GM12878 (cell line): ENCODE results near the gene RBKS. TPM values are rescaled to one million over a fixed set of nuclear protein-coding genes. Genes with fewer than 3 reads are reported as not detected.

ENCODE experiments used
- ATAC-seq: fragments of 200-7000 bp; cut with Tn5 transposase; 3 replicates; pipeline ENCODE4 v1.9.1; 2020; ENCODE audit warnings: mild to moderate bottlenecking, moderate library complexity
- BruUV-seq: library from RNA; stranded (reverse); fragments of 400-500 nt; replicated peaks from 2 replicates; lab custom pipeline; 2021; lab: Mats Ljungman, UMichigan
- CTCF ChIA-PET: fragments of 300-600 bp; sonication (Branson Sonifier 250); formaldehyde crosslinking; extraction: SDS; loops from one replicate; lab custom pipeline; 2021; ENCODE audit warnings: inconsistent platforms; lab: Yijun Ruan, JAX
- POLR2A ChIA-PET: fragments of 350-600 bp; formaldehyde crosslinking; extraction: SDS; loops from one replicate; lab custom pipeline; 2021; ENCODE audit warnings: inconsistent platforms; lab: Charles Lee
- RAD21 ChIA-PET: fragments of 300-600 bp; sonication (Branson Sonifier 250); formaldehyde crosslinking; loops from one replicate; lab custom pipeline; 2023; ENCODE audit warnings: antibody characterized with exemption; ENCODE audit not compliant: unreplicated experiment; lab: Charles Lee
- SMC1A ChIA-PET: fragments of 300-600 bp; sonication (Branson Sonifier 250); formaldehyde crosslinking; loops from one replicate; lab custom pipeline; 2023; ENCODE audit not compliant: unreplicated experiment, uncharacterized antibody; lab: Charles Lee
- DNase-seq: peaks from one replicate; pipeline ENCODE4 v3.0.0-alpha.2; 2011; ENCODE audit warnings: low read depth, low spot score
- FAIRE-seq: peaks from 3 replicates; lab custom pipeline; 2011; peaks lifted over from hg19 to GRCh38; lab: Jason Lieb, UNC
- H2AFZ ChIP-seq: 2 replicates; pipeline ENCODE4 v1.6.0; 2011; ENCODE audit warnings: low read depth, low read length, control low read depth; ENCODE audit not compliant: control insufficient read depth
- H3K27ac ChIP-seq: 2 replicates; pipeline ENCODE4 v1.5.1; 2011; ENCODE audit warnings: control low read depth; ENCODE audit not compliant: control insufficient read depth, insufficient read depth
- H3K27me3 ChIP-seq, 2 experiments: replicated peaks in 1 of 2; 2 replicates each; pipeline versions ENCODE4 v1.6.0 to v1.6.1; 2011; ENCODE audit warnings: low read length in 1 of 2; ENCODE audit not compliant: control insufficient read depth in 2 of 2, insufficient read depth in 2 of 2
- H3K36me3 ChIP-seq, 2 experiments: 2 replicates each; pipeline ENCODE4 v1.5.1; 2011; ENCODE audit warnings: low read length in 1 of 2; ENCODE audit not compliant: control insufficient read depth in 2 of 2, insufficient read depth in 2 of 2
- H3K4me1 ChIP-seq: 2 replicates; pipeline ENCODE4 v1.6.1; 2011; ENCODE audit warnings: mild to moderate bottlenecking, low read length, moderate library complexity, mixed read lengths; ENCODE audit not compliant: control insufficient read depth, insufficient read depth
- H3K4me2 ChIP-seq: 2 replicates; pipeline ENCODE4 v1.6.0; 2011; ENCODE audit warnings: control low read depth; ENCODE audit not compliant: control insufficient read depth, insufficient read depth
- H3K4me3 ChIP-seq: fragments of 200-600 bp; sonication (generic); 2 replicates; pipeline ENCODE4 v1.5.1; 2016
- H3K79me2 ChIP-seq: 2 replicates; pipeline ENCODE4 v1.6.0; 2011; ENCODE audit warnings: low read length; ENCODE audit not compliant: control insufficient read depth, insufficient read depth
- H3K9ac ChIP-seq: 2 replicates; pipeline ENCODE4 v1.8.0; 2011; ENCODE audit warnings: low read length, control low read depth, mixed read lengths; ENCODE audit not compliant: control insufficient read depth, insufficient read depth
- H3K9me3 ChIP-seq: replicated peaks from 3 replicates; pipeline ENCODE4 v1.5.1; 2011; ENCODE audit warnings: mild to moderate bottlenecking, low read length; ENCODE audit not compliant: control insufficient read depth, insufficient read depth
- H4K20me1 ChIP-seq: 2 replicates; pipeline ENCODE4 v1.6.0; 2011; ENCODE audit not compliant: control insufficient read depth, insufficient read depth
- FOXK2 ChIP-seq: fragments of 450-650 bp; IDR thresholded peaks from 2 replicates; pipeline ENCODE4 v1.6.1; 2017; ENCODE audit warnings: mild to moderate bottlenecking, moderate library complexity
- HCFC1 ChIP-seq: fragments of 150-350 bp; IDR thresholded peaks from 2 replicates; pipeline ENCODE4 v1.6.1; 2014; ENCODE audit warnings: low read length
- JUND ChIP-seq: IDR thresholded peaks from 2 replicates; pipeline ENCODE4 v1.6.1; 2012; ENCODE audit warnings: low read depth, mild to moderate bottlenecking, low read length, improper control_type of control experiment, moderate library complexity
- TBL1XR1 ChIP-seq: IDR thresholded peaks from 2 replicates; pipeline ENCODE4 v1.6.1; 2012; ENCODE audit warnings: low read depth, low read length, improper control_type of control experiment
- ZBTB40 ChIP-seq: fragments of 450-650 bp; IDR thresholded peaks from 2 replicates; pipeline ENCODE4 v1.6.1; 2016; ENCODE audit warnings: mild to moderate bottlenecking, moderate library complexity, borderline replicate concordance
- ZNF274 ChIP-seq: IDR thresholded peaks from one replicate; pipeline ENCODE4 v1.8.0; 2011; ENCODE audit not compliant: insufficient read length, insufficient read depth
- in situ Hi-C: fragments of 300-500 bp; cut with MboI; formaldehyde crosslinking; loops from 9 replicates; pipeline ENCODE4 v1.14.3; 2018; ENCODE audit warnings: mixed read lengths
- intact Hi-C: fragments of 100-400 bp; cut with micrococcal nuclease; formaldehyde crosslinking; loops from one replicate; pipeline ENCODE4 v1.14.2; 2022; ENCODE audit not compliant: unreplicated experiment
- polyA plus RNA-seq, 11 experiments: library from polyadenylated mRNA; depleted of rRNA in 4 of 11; unstranded in 6 of 11; stranded (reverse) in 5 of 11; fragments of >200 nt; fragmentation: Nextera tagmentation in 4 of 11; fragmentation: Illumina TruSeq in 1 of 11; extraction: Ambion mirVana in 4 of 11; extraction: Trizol in 1 of 11; gene quantifications; 1 replicate in 1 of 11; 2 replicates in 10 of 11; pipeline versions ENCODE4 v1.2.1 to v1.2.3, GENCODE V29; 2011 to 2016; ENCODE audit warnings: inconsistent platforms in 2 of 11, missing spikeins in 2 of 11, low read depth in 1 of 11
- total RNA-seq, 4 experiments: library from RNA; depleted of rRNA in 3 of 4; stranded (reverse); fragments of >200 nt in 3 of 4; fragmentation: Illumina TruSeq in 1 of 4; extraction: Trizol in 1 of 4; gene quantifications; 2 replicates each; pipeline versions ENCODE4 v1.2.1 to v1.2.3, GENCODE V29; 2013 to 2021
- TF ChIP-seq, protein P1 (sequence below): fragments of 450-650 bp; IDR thresholded peaks from 2 replicates; pipeline ENCODE4 v1.6.1; 2016; ENCODE audit warnings: mild to moderate bottlenecking

The RBKS gene
- total and polyA plus RNA-seq, 10 of the 15 experiments (the other 5 are each of a cell fraction or from before 2014, with no cell fraction given) = 0.39 to 1.8 (median 1.0) TPM

DNA sequence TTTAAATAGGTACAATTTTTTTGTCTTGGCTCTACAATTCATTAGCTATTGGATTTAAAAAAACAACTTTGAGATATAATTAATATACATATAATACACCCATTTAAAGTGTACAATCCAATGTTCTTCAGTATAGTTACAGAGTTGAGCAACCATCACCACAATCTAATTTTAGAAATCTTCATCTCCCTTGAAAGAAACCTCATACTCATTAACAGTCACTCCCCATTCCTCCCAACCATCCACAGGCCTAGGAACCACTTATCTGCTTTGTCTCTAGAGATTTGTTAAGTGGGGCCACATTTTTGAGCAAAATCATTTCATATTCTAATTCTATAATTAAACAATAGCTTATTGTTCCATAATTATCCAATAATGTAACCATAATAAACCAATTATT, 86.0 kb downstream of the RBKS start:
- H3K4me3 ChIP-seq = no peak overlapping the region
- H3K27ac ChIP-seq = no peak overlapping the region
- no peaks in the 10 kb centered on the region for H3K9me3 ChIP-seq
- H3K27me3 ChIP-seq = no peaks in the 10 kb centered on the region
- no peaks in the 10 kb centered on the region for H3K4me1 ChIP-seq
- intact Hi-C loops = no loop called here
- DNase-seq (no peak), ATAC-seq (no peak), FAIRE-seq (no peak)
- ChIA-PET POLR2A (no interaction called here), SMC1A (interaction anchor here (1.1 kb wide), 1 partner anchor 80 kb away, joined by 3 read pairs; no protein-coding TSS in a partner anchor), RAD21 (no interaction called here), CTCF (interaction anchor here (0.6 to 1.1 kb wide), 3 partner anchors 11 to 177 kb away, joined by 3 to 4 read pairs (median 3); no protein-coding TSS in a partner anchor)
- in situ Hi-C loops = no loop called here
- no peaks in the 10 kb centered on the region for H3K79me2 ChIP-seq
- no peak overlapping the region for H3K9ac ChIP-seq
- no peaks in the 10 kb centered on the region for H3K36me3 ChIP-seq
- TF ChIP-seq JUND (no peak), TBL1XR1 (no peak), FOXK2 (no peak), HCFC1 (no peak), ZBTB40 (no peak), ZNF274 (no peak)
- TF ChIP-seq, protein P1, sequence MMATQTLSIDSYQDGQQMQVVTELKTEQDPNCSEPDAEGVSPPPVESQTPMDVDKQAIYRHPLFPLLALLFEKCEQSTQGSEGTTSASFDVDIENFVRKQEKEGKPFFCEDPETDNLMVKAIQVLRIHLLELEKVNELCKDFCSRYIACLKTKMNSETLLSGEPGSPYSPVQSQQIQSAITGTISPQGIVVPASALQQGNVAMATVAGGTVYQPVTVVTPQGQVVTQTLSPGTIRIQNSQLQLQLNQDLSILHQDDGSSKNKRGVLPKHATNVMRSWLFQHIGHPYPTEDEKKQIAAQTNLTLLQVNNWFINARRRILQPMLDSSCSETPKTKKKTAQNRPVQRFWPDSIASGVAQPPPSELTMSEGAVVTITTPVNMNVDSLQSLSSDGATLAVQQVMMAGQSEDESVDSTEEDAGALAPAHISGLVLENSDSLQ = no peak
- no TSS peak for BruUV-seq
- H4K20me1 ChIP-seq = no peaks in the 10 kb centered on the region
- no peak overlapping the region for H3K4me2 ChIP-seq
- no peak overlapping the region for H2AFZ ChIP-seq
